ENCODE measurements around the gene ADK. TPM values are rescaled to one million over a fixed set of nuclear protein-coding genes. Genes with fewer than 3 reads are reported as not detected.
"Not testable (repeated sequence)": the region's sequence is repeated elsewhere in the genome, so short reads cannot be mapped to it uniquely, and the experiment has no call there.

The ADK gene
- polyA plus RNA-seq, 2 donors = 27.3 to 45.2 TPM

- 98 to 100% methylated on average over 1 of the region's 1 CpG for WGBS, 2 donors
- H3K9me3 ChIP-seq (ENCODE audit: control insufficient read depth in 2 of 2, insufficient read depth in 1 of 2, low read depth in 1 of 2, low read length in 1 of 2) = no peaks in the 10 kb centered on the region
- no peaks in the 10 kb centered on the region for H3K27me3 ChIP-seq (ENCODE audit: control insufficient read depth in 1 of 2, insufficient read depth in 2 of 2, low read length in 2 of 2)
- no peak overlapping the region for H3K27ac ChIP-seq (ENCODE audit: low read depth in 2 of 2, low read length in 1 of 2)
- no peaks in the 10 kb centered on the region for H3K36me3 ChIP-seq (ENCODE audit: control insufficient read depth in 2 of 2, insufficient read depth in 2 of 2, low read length in 1 of 2)
- no peaks in the 10 kb centered on the region for H3K4me1 ChIP-seq (ENCODE audit: control insufficient read depth in 2 of 2, insufficient read depth in 2 of 2, low read length in 1 of 2)
- no peak overlapping the region for H3K4me3 ChIP-seq (ENCODE audit: low read depth in 1 of 2, low read length in 2 of 2)
Measured at GRCh38 chr10:74514322-74514721, 363.3 kb downstream of the ADK start.

DNA sequence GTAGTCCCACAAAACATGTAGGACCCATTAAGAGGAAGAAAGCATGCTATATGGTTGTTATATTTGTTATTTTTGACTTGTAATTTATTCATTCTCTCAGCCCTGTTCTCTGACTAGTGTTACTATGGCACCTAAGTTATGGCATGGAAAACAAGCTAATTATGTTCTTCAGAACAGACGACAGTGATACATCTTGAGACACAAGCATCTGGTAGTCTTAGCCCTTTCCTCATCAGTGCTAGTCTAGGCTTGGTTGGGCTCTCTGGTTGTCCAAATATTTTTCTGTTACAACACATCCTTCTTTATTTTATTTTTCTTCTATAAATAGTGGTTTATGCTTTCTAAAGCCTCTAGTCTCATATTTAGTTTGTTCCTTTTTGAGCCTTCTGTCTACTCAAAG is 367.0 kb downstream of the ADK start:
- Histone ChIP-seq H3K4me1 (ENCODE audit: control insufficient read depth in 2 of 2, insufficient read depth in 2 of 2, low read length in 1 of 2) (no peaks in the 10 kb centered on the region), H3K36me3 (ENCODE audit: control insufficient read depth in 2 of 2, insufficient read depth in 2 of 2, low read length in 1 of 2) (no peaks in the 10 kb centered on the region), H3K9me3 (ENCODE audit: control insufficient read depth in 2 of 2, insufficient read depth in 1 of 2, low read depth in 1 of 2, low read length in 1 of 2) (no peaks in the 10 kb centered on the region), H3K27ac (ENCODE audit: low read depth in 2 of 2, low read length in 1 of 2) (no peak overlapping the region), H3K27me3 (ENCODE audit: control insufficient read depth in 1 of 2, insufficient read depth in 2 of 2, low read length in 2 of 2) (no peaks in the 10 kb centered on the region), H3K4me3 (ENCODE audit: low read depth in 1 of 2, low read length in 2 of 2) (no peak overlapping the region)
- 65 to 71% methylated on average over 1 of the region's 1 CpG for WGBS, 2 donors

GRCh38 chr10:74521526-74521925 is 370.5 kb downstream of the ADK start:
- H3K4me3 ChIP-seq (ENCODE audit: low read depth in 1 of 2, low read length in 2 of 2) = no peak overlapping the region
- H3K4me1 ChIP-seq (ENCODE audit: control insufficient read depth in 2 of 2, insufficient read depth in 2 of 2, low read length in 1 of 2) = no peaks in the 10 kb centered on the region
- WGBS, 2 donors = 78 to 91% methylated on average over 1 of the region's 1 CpG
- no peaks in the 10 kb centered on the region for H3K9me3 ChIP-seq (ENCODE audit: control insufficient read depth in 2 of 2, insufficient read depth in 1 of 2, low read depth in 1 of 2, low read length in 1 of 2)
- no peaks in the 10 kb centered on the region for H3K36me3 ChIP-seq (ENCODE audit: control insufficient read depth in 2 of 2, insufficient read depth in 2 of 2, low read length in 1 of 2)
- no peak overlapping the region for H3K27ac ChIP-seq (ENCODE audit: low read depth in 2 of 2, low read length in 1 of 2)
- H3K27me3 ChIP-seq (ENCODE audit: control insufficient read depth in 1 of 2, insufficient read depth in 2 of 2, low read length in 2 of 2) = no peaks in the 10 kb centered on the region

GRCh38 chr10:74523199-74523598 is 372.2 kb downstream of the ADK start:
- Histone ChIP-seq H3K27me3 (ENCODE audit: control insufficient read depth in 1 of 2, insufficient read depth in 2 of 2, low read length in 2 of 2) (no peaks in the 10 kb centered on the region), H3K36me3 (ENCODE audit: control insufficient read depth in 2 of 2, insufficient read depth in 2 of 2, low read length in 1 of 2) (no peaks in the 10 kb centered on the region), H3K9me3 (ENCODE audit: control insufficient read depth in 2 of 2, insufficient read depth in 1 of 2, low read depth in 1 of 2, low read length in 1 of 2) (no peaks in the 10 kb centered on the region), H3K4me1 (ENCODE audit: control insufficient read depth in 2 of 2, insufficient read depth in 2 of 2, low read length in 1 of 2) (no peaks in the 10 kb centered on the region), H3K4me3 (ENCODE audit: low read depth in 1 of 2, low read length in 2 of 2) (no peak overlapping the region), H3K27ac (ENCODE audit: low read depth in 2 of 2, low read length in 1 of 2) (no peak overlapping the region)
- 91 to 97% methylated on average over 2 of the region's 2 CpGs for WGBS, 2 donors

- Histone ChIP-seq H3K36me3 (ENCODE audit: control insufficient read depth in 2 of 2, insufficient read depth in 2 of 2, low read length in 1 of 2) (no peaks in the 10 kb centered on the region), H3K4me3 (ENCODE audit: low read depth in 1 of 2, low read length in 2 of 2) (no peak overlapping the region), H3K4me1 (ENCODE audit: control insufficient read depth in 2 of 2, insufficient read depth in 2 of 2, low read length in 1 of 2) (no peaks in the 10 kb centered on the region), H3K27ac (ENCODE audit: low read depth in 2 of 2, low read length in 1 of 2) (no peak overlapping the region), H3K27me3 (ENCODE audit: control insufficient read depth in 1 of 2, insufficient read depth in 2 of 2, low read length in 2 of 2) (no peaks in the 10 kb centered on the region), H3K9me3 (ENCODE audit: control insufficient read depth in 2 of 2, insufficient read depth in 1 of 2, low read depth in 1 of 2, low read length in 1 of 2) (no peaks in the 10 kb centered on the region)
- WGBS, 2 donors = 89 to 94% methylated on average over 3 of the region's 3 CpGs
Measured at GRCh38 chr10:74525885-74526284, 374.9 kb downstream of the ADK start.

DNA sequence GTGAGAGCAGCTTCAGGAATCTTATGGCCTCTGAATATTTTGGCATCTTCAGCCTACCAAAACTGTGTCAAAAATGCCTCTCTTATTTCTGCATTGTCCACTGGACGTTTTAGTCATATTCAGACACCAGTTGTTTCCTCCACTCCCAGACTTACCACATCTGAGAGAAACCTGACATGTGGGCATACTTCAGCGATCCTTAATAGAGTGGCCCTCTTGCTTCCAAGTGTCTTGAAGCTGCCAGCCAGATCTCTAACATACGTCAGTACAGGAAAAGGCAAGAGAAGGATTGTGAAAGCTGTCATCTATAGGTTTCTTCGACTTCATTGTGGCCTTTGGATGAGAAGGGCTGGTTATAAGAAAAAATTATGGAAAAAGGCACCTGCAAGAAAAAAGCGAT is 376.6 kb downstream of the ADK start:
- H3K27me3 ChIP-seq (ENCODE audit: control insufficient read depth in 1 of 2, insufficient read depth in 2 of 2, low read length in 2 of 2); H3K4me1 ChIP-seq (ENCODE audit: control insufficient read depth in 2 of 2, insufficient read depth in 2 of 2, low read length in 1 of 2); H3K27ac ChIP-seq (ENCODE audit: low read depth in 2 of 2, low read length in 1 of 2); H3K9me3 ChIP-seq (ENCODE audit: control insufficient read depth in 2 of 2, insufficient read depth in 1 of 2, low read depth in 1 of 2, low read length in 1 of 2); H3K36me3 ChIP-seq (ENCODE audit: control insufficient read depth in 2 of 2, insufficient read depth in 2 of 2, low read length in 1 of 2); H3K4me3 ChIP-seq (ENCODE audit: low read depth in 1 of 2, low read length in 2 of 2): not testable (repeated sequence)
- WGBS, 2 donors = 91 to 93% methylated on average over 5 of the region's 5 CpGs

DNA sequence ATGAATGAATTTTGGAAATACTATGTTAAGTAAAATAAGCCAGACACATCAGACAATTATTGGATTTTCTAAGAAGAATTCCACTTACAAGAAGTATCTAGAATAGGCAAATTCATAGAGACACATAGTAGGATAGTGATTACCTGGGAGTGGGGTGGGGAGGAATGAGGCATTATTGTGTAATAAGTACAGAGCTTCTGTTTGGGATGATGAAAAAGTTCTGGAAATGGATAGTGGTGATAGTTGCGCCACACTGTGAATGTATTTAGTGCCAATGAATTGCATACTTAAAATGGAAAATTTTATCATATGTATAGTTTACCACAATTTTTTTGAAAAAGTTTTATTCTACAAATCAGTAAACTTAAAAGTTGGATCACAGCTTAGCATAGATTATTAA is 378.2 kb downstream of the ADK start:
- WGBS, 2 donors = 100% methylated on average over 1 of the region's 1 CpG
- no peak overlapping the region for H3K27ac ChIP-seq (ENCODE audit: low read depth in 2 of 2, low read length in 1 of 2)
- H3K9me3 ChIP-seq (ENCODE audit: control insufficient read depth in 2 of 2, insufficient read depth in 1 of 2, low read depth in 1 of 2, low read length in 1 of 2) = no peaks in the 10 kb centered on the region
- H3K4me1 ChIP-seq (ENCODE audit: control insufficient read depth in 2 of 2, insufficient read depth in 2 of 2, low read length in 1 of 2) = no peaks in the 10 kb centered on the region
- H3K36me3 ChIP-seq (ENCODE audit: control insufficient read depth in 2 of 2, insufficient read depth in 2 of 2, low read length in 1 of 2) = no peaks in the 10 kb centered on the region
- H3K27me3 ChIP-seq (ENCODE audit: control insufficient read depth in 1 of 2, insufficient read depth in 2 of 2, low read length in 2 of 2) = no peaks in the 10 kb centered on the region
- no peak overlapping the region for H3K4me3 ChIP-seq (ENCODE audit: low read depth in 1 of 2, low read length in 2 of 2)

- no peak overlapping the region for H3K4me3 ChIP-seq (ENCODE audit: low read depth in 1 of 2, low read length in 2 of 2)
- no peak overlapping the region for H3K27ac ChIP-seq (ENCODE audit: low read depth in 2 of 2, low read length in 1 of 2)
- no peaks in the 10 kb centered on the region for H3K27me3 ChIP-seq (ENCODE audit: control insufficient read depth in 1 of 2, insufficient read depth in 2 of 2, low read length in 2 of 2)
- H3K36me3 ChIP-seq (ENCODE audit: control insufficient read depth in 2 of 2, insufficient read depth in 2 of 2, low read length in 1 of 2) = no peaks in the 10 kb centered on the region
- WGBS, 2 donors = 94% methylated on average over 3 of the region's 3 CpGs
- no peaks in the 10 kb centered on the region for H3K4me1 ChIP-seq (ENCODE audit: control insufficient read depth in 2 of 2, insufficient read depth in 2 of 2, low read length in 1 of 2)
- H3K9me3 ChIP-seq (ENCODE audit: control insufficient read depth in 2 of 2, insufficient read depth in 1 of 2, low read depth in 1 of 2, low read length in 1 of 2) = no peaks in the 10 kb centered on the region
Measured at GRCh38 chr10:74530981-74531380, 380.0 kb downstream of the ADK start.

DNA sequence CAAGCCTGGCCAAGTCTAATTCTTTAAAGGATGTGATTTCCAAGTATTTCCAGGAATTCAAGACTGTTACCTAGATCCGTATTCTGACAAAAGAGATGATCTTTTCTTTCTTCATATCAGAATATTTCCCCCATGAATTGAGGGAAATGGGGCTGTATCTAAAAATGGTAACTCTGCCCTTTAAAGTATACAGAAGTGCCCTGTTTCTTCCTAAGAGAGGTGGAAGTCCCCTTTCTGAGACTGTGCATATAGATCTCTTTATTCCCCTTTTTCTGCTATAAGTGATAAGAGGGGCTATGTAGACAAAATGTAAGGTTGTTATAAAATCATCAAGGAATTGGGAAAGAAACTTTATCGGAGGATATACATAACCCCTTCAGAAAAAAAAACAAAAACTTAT is 388.3 kb downstream of the ADK start:
- Histone ChIP-seq H3K36me3 (ENCODE audit: control insufficient read depth in 2 of 2, insufficient read depth in 2 of 2, low read length in 1 of 2) (no peaks in the 10 kb centered on the region), H3K4me3 (ENCODE audit: low read depth in 1 of 2, low read length in 2 of 2) (no peak overlapping the region), H3K27ac (ENCODE audit: low read depth in 2 of 2, low read length in 1 of 2) (no peak overlapping the region), H3K4me1 (ENCODE audit: control insufficient read depth in 2 of 2, insufficient read depth in 2 of 2, low read length in 1 of 2) (no peaks in the 10 kb centered on the region), H3K9me3 (ENCODE audit: control insufficient read depth in 2 of 2, insufficient read depth in 1 of 2, low read depth in 1 of 2, low read length in 1 of 2) (no peaks in the 10 kb centered on the region), H3K27me3 (ENCODE audit: control insufficient read depth in 1 of 2, insufficient read depth in 2 of 2, low read length in 2 of 2) (no peaks in the 10 kb centered on the region)
- 92 to 98% methylated on average over 2 of the region's 2 CpGs for WGBS, 2 donors

- H3K4me3 ChIP-seq (ENCODE audit: low read depth in 1 of 2, low read length in 2 of 2) = no peak overlapping the region
- 95 to 98% methylated on average over 1 of the region's 1 CpG for WGBS, 2 donors
Measured at GRCh38 chr10:74541375-74541774, 390.4 kb downstream of the ADK start.

More at GRCh38 chr10:74541375-74541774, 390.4 kb downstream of the ADK start:
- no peak overlapping the region for H3K27ac ChIP-seq (ENCODE audit: low read depth in 2 of 2, low read length in 1 of 2)
- H3K27me3 ChIP-seq (ENCODE audit: control insufficient read depth in 1 of 2, insufficient read depth in 2 of 2, low read length in 2 of 2) = no peaks in the 10 kb centered on the region
- no peaks in the 10 kb centered on the region for H3K4me1 ChIP-seq (ENCODE audit: control insufficient read depth in 2 of 2, insufficient read depth in 2 of 2, low read length in 1 of 2)
- no peaks in the 10 kb centered on the region for H3K36me3 ChIP-seq (ENCODE audit: control insufficient read depth in 2 of 2, insufficient read depth in 2 of 2, low read length in 1 of 2)
- H3K9me3 ChIP-seq (ENCODE audit: control insufficient read depth in 2 of 2, insufficient read depth in 1 of 2, low read depth in 1 of 2, low read length in 1 of 2) = no peaks in the 10 kb centered on the region
